ENCODE results near the gene IFITM1.

GRCh38 chr11:334264-334994, 20.6 kb downstream of the IFITM1 start:
- TF ChIP-seq YY1 (IDR thresholded peaks at IDR 0.05; ENCODE audit: insufficient read depth, insufficient read length) (no peak), ZNF274 (IDR thresholded peaks at IDR 0.05; ENCODE audit: low read depth, low read length) (no peak), SUZ12 (IDR thresholded peaks at IDR 0.05; ENCODE audit: extremely low read depth, insufficient read depth, insufficient read length) (no peak)
